Tibial artery (tissue), 4 donors: ENCODE data around the gene NTRK3.

Experiments used
- DNase-seq, 2 donors: peaks; one replicate each; pipeline ENCODE4 v3.0.0-alpha.2; 2019
- H3K27ac ChIP-seq, 2 donors: fragments of 200-600 bp; sonication (generic) in 1 of 2; 1 replicate in 1 of 2; 2 replicates in 1 of 2; pipeline ENCODE4 v1.5.1; 2018 to 2019; ENCODE audit warnings: mild to moderate bottlenecking in 1 of 2
- H3K27me3 ChIP-seq, 2 donors: fragments of 200-600 bp; sonication (generic) in 1 of 2; one replicate each; pipeline versions ENCODE4 v1.5.1 to v1.6.0; 2016 to 2019
- H3K36me3 ChIP-seq, 3 donors: fragments of 200-600 bp; sonication (generic) in 2 of 3; one replicate each; pipeline ENCODE4 v1.5.1; 2016 to 2019; ENCODE audit warnings: mild to moderate bottlenecking in 2 of 3
- H3K4me1 ChIP-seq, 4 donors: fragments of 200-600 bp; sonication (generic) in 2 of 4; 1 replicate in 3 of 4; 2 replicates in 1 of 4; pipeline ENCODE4 v1.5.1; 2016 to 2019
- H3K4me3 ChIP-seq, 2 donors: fragments of 200-600 bp; sonication (generic) in 1 of 2; 1 replicate in 1 of 2; 2 replicates in 1 of 2; pipeline ENCODE4 v1.5.1; 2018 to 2019; ENCODE audit warnings: mild to moderate bottlenecking in 2 of 2
- H3K9me3 ChIP-seq, 3 donors: fragments of 200-600 bp; sonication (generic) in 1 of 3; one replicate each; pipeline ENCODE4 v1.5.1; 2016 to 2019
- intact Hi-C: fragments of 100-400 bp; cut with DNase I; formaldehyde crosslinking; loops from one replicate; pipeline ENCODE4 v1.15.0; 2023; ENCODE audit warnings: low total_unique reads
- TF ChIP-seq, protein P1 (sequence below), 2 experiments: fragments of 200-600 bp in 1 of 2; fragments of 450-650 bp in 1 of 2; IDR thresholded peaks; one replicate each; pipeline ENCODE4 v1.5.1; 2017 to 2019; ENCODE audit warnings: antibody characterized with exemption in 2 of 2, mild to moderate bottlenecking in 1 of 2, moderate library complexity in 1 of 2

Gene NTRK3

DNA sequence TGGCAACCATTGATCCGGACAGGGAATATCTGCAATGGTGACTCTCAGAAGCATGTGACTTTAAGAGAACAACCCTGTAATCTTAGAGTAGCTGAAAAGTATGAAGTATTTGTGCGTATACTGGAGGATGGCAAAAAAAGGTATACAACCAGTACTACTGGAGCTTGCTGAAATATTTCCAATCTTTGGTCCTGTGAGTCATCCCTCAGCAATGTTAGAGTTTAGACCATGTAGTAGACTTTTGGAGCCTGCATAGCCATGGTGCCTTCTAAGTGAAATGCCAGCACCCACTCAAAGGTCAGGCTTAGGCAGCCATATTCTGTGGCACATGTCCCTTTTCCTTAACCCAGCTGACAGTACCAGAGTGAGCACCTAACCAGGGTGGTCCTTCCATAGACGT lies 429.4 kb downstream of the NTRK3 start:
- intact Hi-C loops = no loop called here
- DNase-seq = no peak
- Histone ChIP-seq H3K27ac (no peak overlapping the region), H3K4me1 (no peaks in the 10 kb centered on the region), H3K36me3 (no peaks in the 10 kb centered on the region), H3K9me3 (no peaks in the 10 kb centered on the region), H3K4me3 (no peak overlapping the region), H3K27me3 (no peaks in the 10 kb centered on the region)
- TF ChIP-seq, protein P1, sequence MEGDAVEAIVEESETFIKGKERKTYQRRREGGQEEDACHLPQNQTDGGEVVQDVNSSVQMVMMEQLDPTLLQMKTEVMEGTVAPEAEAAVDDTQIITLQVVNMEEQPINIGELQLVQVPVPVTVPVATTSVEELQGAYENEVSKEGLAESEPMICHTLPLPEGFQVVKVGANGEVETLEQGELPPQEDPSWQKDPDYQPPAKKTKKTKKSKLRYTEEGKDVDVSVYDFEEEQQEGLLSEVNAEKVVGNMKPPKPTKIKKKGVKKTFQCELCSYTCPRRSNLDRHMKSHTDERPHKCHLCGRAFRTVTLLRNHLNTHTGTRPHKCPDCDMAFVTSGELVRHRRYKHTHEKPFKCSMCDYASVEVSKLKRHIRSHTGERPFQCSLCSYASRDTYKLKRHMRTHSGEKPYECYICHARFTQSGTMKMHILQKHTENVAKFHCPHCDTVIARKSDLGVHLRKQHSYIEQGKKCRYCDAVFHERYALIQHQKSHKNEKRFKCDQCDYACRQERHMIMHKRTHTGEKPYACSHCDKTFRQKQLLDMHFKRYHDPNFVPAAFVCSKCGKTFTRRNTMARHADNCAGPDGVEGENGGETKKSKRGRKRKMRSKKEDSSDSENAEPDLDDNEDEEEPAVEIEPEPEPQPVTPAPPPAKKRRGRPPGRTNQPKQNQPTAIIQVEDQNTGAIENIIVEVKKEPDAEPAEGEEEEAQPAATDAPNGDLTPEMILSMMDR (IDR thresholded peaks at IDR 0.05) = no peak

GRCh38 chr15:87826119-87826747 lies 430.3 kb downstream of the NTRK3 start:
- no peaks in the 10 kb centered on the region for H3K27me3 ChIP-seq
- no peaks in the 10 kb centered on the region for H3K36me3 ChIP-seq
- DNase-seq = no peak
- H3K4me1 ChIP-seq = no peaks in the 10 kb centered on the region
- H3K27ac ChIP-seq = no peak overlapping the region
- intact Hi-C loops = no loop called here
- H3K9me3 ChIP-seq = no peaks in the 10 kb centered on the region
- TF ChIP-seq, protein P1 (IDR thresholded peaks at IDR 0.05) = no peak
- H3K4me3 ChIP-seq = no peak overlapping the region

DNA sequence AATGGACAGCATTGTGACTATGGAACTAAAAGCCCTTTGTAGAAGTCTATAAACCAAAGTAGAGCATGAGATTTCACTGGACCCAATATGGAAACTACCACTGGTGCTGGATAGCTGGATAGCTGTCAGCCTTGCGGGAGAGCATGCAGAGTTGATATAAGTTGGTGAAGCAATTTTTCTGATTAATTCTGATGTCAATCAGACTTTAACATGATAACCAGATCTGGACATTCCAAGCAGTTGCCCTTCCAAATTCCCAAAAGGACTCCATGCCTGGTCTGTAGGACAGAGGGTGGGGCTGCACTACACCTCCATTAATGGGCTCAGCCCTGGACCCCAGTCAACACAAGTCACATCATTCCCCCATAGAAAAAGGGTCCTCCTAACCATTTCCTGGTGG lies 437.8 kb downstream of the NTRK3 start:
- no peak overlapping the region for H3K4me3 ChIP-seq
- H3K27me3 ChIP-seq = no peaks in the 10 kb centered on the region
- H3K9me3 ChIP-seq = no peaks in the 10 kb centered on the region
- peaks cover 0 to 10% (median 0%) of the 10 kb centered on the region in 4 donors for H3K4me1 ChIP-seq
- no peak overlapping the region for H3K27ac ChIP-seq
- TF ChIP-seq, protein P1 (IDR thresholded peaks at IDR 0.05) = no peak
- intact Hi-C loops = no loop called here
- no peaks in the 10 kb centered on the region for H3K36me3 ChIP-seq
- no peak for DNase-seq

GRCh38 chr15:87817553-87817952 lies 439.0 kb downstream of the NTRK3 start:
- H3K36me3 ChIP-seq = no peaks in the 10 kb centered on the region
- intact Hi-C loops = no loop called here
- no peak overlapping the region for H3K27ac ChIP-seq
- TF ChIP-seq, protein P1 (IDR thresholded peaks at IDR 0.05) = no peak
- H3K27me3 ChIP-seq = no peaks in the 10 kb centered on the region
- H3K4me1 ChIP-seq = peaks cover 0 to 10% (median 0%) of the 10 kb centered on the region in 4 donors
- H3K9me3 ChIP-seq = no peaks in the 10 kb centered on the region
- no peak overlapping the region for H3K4me3 ChIP-seq
- DNase-seq = no peak

DNA sequence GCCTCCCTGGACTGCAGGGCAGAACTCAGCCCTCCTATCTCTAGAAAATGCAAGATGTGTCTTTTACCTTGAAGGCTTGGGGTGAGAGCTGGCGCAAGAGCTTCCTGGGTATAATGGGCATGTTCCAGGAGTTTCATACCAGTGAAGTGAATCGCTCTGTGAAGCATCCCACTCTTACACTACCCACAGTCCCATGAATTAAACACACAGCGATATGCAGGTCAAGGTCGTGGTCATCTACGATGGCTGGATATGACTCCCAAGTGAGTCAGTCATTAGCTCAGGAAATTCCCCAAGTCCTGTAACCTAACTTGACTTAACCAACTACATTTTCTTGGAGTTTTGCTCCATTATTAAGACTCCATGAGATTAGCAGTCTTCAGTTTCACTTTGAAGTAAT lies 439.7 kb downstream of the NTRK3 start:
- Histone ChIP-seq H3K4me1 (peaks cover 0 to 10% (median 0%) of the 10 kb centered on the region in 4 donors), H3K9me3 (no peaks in the 10 kb centered on the region), H3K27me3 (no peaks in the 10 kb centered on the region), H3K27ac (no peak overlapping the region), H3K36me3 (no peaks in the 10 kb centered on the region), H3K4me3 (no peak overlapping the region)
- no peak for DNase-seq
- TF ChIP-seq, protein P1 (IDR thresholded peaks at IDR 0.05) = no peak
- intact Hi-C loops = no loop called here

DNA sequence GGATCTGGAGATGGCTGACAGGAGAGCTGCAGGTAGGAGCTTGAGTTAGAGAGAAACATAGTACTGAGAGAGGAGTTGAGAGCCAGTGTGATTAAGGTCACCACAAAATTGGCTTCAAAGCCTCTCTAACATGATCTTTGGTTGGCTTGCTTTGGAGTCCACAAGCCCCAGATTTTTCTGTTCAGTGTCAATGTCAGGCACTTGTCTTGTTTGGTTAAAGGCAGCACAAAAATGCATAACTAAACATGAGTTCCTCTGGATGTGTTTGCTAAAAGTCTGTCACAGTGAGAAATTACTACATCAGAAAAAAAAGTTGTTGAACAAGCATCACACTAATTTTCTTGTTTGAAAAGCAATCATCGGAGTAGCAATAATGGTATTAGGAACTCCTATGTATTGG lies 440.5 kb downstream of the NTRK3 start:
- H3K27me3 ChIP-seq = no peaks in the 10 kb centered on the region
- H3K4me1 ChIP-seq = peaks cover 0 to 10% (median 0%) of the 10 kb centered on the region in 4 donors
- no peak overlapping the region for H3K4me3 ChIP-seq
- no peaks in the 10 kb centered on the region for H3K9me3 ChIP-seq
- intact Hi-C loops = no loop called here
- H3K36me3 ChIP-seq = no peaks in the 10 kb centered on the region
- TF ChIP-seq, protein P1 (IDR thresholded peaks at IDR 0.05) = no peak
- H3K27ac ChIP-seq = no peak overlapping the region
- no peak for DNase-seq
